ENCODE results near the gene NOS1.
"Not testable (repeated sequence)": the region's sequence is repeated elsewhere in the genome, so short reads cannot be mapped to it uniquely, and the experiment has no call there.

Gene NOS1

GRCh38 chr12:117361347-117361751 lies at the start of gene NOS1:
Gene NOS1, minus strand, starts transcription at chr12:117361626. Its CDS starts 30,557 bp downstream, at chr12:117331069.
- DNase-seq, result no peak

- no peak for DNase-seq
These were observed 47.9 kb upstream of the NOS1 start for GRCh38 chr12:117409286-117409685.

DNA sequence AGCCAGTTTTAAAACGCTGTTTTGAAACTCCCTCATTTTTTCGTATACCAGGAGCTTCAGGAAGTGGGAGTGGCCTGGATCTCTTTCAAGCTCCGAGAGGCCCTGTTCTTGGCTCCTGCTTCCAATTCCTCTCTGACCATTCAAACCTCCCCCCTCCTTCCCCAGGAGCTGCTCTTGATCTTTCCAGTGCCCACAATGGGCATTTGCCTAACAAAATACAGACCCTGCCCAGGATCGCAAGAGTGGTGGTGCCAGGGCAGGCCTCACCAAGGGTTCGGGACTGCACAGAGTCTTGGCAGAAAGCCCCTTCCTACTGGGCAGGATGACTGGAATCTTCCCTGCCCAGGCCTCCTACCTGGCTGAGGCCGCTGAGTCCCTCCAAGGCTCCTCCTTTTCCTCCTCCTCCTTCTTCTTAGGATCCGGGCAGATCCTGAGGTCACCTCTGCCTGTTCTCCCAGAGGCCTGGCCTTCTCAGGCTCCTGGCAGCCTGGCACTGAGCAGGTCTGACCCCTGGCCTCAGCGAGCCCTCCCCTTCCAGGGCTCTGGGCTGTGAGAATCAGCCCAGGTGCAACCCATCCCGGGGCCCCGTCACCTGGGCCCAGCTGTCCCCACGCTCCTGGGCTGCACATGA lies 46.9 kb upstream of the NOS1 start:
- peak; percentile 87 for DNase-seq

DNA sequence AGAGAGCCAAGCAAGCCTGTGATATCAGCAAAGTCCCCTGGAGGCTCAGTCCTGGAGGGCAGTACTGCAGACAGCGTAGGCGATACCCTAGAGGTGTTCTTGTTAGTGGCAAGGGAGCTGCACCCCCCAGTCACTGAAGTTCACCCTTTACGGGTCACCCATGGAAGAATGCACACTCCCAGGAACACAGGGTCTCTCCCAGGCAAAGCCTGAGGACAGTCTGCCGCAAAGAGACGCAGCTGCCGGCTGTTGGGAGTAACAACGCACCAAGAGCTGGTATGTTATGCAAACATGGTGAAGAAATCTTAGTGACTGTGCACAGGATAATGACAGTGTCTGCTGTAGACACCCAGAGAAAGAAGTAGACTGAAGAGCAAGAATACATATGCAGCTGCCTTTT lies 43.5 kb upstream of the NOS1 start:
- DNase-seq, result no peak

DNA sequence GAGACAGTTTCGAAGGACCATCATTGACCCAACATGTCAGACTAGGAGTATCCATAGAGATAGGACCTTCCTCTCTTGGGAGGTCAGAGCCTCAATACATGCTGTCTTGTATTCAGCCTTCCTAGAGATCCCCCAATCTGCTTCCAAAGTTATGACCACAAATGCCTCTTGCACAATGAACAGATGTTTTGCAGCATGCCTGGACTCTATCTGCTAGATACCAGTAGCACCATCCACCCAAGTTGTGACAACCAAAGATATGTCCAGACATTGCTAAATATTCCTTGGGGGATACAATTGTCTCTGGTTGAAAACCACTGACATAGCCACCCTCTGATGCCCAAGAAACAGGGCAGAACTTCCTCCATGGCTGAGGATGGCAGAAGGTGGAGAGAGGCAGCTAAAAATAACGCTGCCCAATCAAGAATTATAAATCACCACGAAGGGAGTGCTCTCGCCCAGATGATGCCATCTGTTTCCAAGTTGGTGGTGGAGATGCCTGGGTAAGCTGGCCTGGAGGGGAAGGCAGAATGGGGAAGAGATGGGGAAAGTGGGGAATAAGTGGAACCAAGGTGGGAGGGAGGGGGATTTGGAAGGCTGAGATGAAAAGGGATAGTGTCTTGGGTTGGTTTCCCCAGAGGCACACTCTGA lies 42.9 kb upstream of the NOS1 start:
- no peak for DNase-seq

- no peak for DNase-seq
These were observed 42.2 kb upstream of the NOS1 start for GRCh38 chr12:117403586-117404139.

GRCh38 chr12:117402363-117402762 lies 40.9 kb upstream of the NOS1 start:
- no peak for DNase-seq

DNA sequence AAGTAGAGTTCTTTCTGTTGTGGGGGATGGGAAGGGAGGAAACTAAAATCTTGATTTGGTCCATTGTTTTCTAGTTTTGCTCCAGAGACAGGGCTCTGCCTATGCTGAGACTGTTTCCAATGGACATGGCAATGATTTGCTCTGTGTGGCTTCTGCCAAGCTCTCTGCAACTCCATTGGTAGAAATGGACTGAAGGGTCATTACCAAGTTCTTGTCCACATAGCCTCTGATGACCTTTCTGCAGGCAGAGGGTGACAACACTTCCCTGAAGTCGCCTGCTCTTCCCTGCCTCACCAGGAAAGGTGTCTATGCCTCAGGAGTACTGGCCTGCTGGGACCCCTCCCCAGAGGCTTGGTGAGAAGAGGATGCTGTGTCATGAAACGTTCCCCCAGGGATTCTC lies 39.5 kb upstream of the NOS1 start:
- no peak for DNase-seq

GRCh38 chr12:117398482-117398881 lies 37.1 kb upstream of the NOS1 start:
- not testable (repeated sequence) for DNase-seq

DNA sequence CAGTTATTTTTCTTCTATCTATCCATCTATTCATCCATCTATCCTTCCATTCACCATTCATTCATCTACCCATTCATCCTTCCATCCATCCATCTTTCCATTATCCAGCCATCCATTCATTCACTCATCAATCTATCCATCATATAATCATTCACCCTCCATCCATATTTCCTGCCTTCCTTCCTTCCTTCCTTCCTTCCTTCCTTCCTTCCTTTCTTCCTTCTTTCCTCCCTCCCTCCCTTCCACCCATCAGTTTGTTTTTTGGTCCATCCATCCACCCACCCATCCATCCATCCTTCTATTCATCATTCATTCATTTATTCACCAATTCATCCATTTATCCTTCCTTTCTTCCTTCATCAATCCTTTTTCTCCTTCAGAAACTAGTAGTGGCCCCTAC lies 34.3 kb upstream of the NOS1 start:
- DNase-seq, result no peak

DNA sequence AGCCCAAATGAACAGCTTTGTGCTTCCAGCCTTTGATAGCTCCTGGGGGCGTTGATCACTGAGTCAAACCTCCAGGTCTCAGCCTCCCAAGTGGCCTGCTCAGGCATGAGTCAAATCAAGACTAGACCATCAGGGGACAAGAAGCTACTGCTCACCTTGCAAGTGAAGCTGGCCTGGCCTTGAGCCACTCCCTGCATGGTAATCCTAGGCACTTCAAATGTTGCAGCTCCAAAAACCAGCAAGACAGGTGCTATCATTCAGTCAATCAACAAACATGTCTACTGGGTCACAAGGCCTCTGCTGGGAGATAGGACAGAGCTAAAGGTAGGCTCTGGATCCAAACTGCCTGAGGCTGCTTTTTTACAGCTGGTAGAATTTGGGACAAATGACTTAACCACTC lies 33.1 kb upstream of the NOS1 start:
- DNase-seq, result no peak

DNA sequence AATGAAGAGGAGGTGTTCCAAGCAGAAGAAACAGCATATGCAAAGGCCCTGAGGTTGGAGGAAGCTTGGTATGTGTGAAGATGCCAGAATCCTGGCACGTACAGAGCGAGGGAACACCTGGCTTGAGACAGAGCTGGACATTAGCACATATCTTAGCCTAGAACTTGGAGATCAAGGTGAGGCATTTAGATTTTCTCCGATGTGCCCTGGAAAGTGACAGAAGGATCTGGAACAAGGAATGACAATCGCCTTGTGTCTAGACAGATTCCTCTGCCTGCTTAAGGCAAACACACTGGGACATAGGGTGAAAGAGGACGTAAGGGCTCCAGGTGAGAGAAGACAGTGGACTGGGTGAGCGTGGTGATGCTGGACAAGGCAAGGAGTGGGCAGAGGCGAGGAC lies 32.2 kb upstream of the NOS1 start:
- no peak for DNase-seq

- DNase-seq, result no peak
These were observed 29.4 kb upstream of the NOS1 start for GRCh38 chr12:117390866-117391265.

DNA sequence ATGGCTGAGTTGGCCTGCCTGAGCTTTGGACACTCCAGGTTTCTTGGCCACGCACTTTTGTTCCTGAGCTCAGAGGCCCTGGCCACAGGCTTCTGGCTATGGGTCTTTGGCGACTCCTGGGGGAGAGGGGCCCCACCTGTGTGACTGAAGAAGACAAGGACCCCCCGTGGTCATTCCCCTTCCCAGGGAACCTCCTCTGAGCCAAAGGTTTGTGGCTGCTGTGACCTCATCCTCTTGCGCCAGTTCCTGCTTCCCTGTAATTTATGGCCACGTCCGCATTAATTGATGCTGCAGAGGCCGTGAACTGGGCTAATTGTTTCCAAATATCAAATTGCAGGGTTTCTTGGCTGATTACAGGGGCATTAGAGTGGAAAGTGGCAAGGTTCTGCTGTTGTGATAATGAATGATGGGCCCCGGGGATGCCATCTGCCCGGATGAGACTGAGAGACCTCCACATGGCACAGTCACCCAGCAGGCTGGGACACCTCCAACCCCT lies 27.6 kb upstream of the NOS1 start:
- no peak for DNase-seq

DNA sequence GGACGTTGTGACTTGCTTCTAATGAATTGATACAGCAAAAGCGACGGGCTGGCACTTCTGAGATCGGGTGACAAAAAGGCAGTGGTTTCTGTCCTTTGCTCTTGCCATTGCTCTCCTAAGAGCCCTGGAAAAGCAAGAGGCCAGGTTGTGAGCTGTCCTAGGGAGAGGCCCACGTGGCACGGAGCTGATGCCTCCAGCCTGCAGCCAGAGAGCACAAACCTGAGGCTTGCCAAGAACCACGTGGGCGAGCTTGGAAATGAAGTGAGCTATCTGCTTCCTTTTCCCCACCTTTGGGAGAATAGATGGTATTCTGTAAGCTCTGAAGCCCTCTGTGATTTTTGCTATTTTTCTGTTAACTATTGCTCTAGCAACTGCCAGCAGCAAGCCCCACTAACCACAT lies 26.4 kb upstream of the NOS1 start:
- no peak for DNase-seq

DNA sequence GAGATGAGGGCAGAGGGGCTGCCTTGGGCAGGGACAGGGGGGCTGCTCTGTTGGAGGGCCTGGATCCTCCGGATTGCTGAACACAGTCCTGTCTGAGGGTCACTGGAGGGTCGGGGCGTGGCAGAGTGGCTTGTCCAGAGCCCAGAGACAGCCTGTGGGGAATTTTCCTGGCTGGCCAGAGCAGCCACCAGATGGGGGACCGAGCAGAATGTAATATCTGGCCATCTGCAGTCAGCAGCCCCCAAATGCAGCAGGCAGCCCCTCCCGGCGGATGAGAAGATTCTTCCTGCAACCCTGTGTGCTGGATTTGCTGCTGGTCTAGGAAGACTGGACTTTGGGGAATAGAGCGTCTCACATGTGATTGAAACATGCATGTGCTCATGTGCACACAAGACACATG lies 23.3 kb upstream of the NOS1 start:
- no peak for DNase-seq

GRCh38 chr12:117380083-117380482 lies 18.7 kb upstream of the NOS1 start:
- no peak for DNase-seq

- DNase-seq, result no peak
These were observed 16.3 kb upstream of the NOS1 start for GRCh38 chr12:117377758-117378157.

- no peak for DNase-seq
These were observed 9.2 kb upstream of the NOS1 start for GRCh38 chr12:117370588-117370987.

DNA sequence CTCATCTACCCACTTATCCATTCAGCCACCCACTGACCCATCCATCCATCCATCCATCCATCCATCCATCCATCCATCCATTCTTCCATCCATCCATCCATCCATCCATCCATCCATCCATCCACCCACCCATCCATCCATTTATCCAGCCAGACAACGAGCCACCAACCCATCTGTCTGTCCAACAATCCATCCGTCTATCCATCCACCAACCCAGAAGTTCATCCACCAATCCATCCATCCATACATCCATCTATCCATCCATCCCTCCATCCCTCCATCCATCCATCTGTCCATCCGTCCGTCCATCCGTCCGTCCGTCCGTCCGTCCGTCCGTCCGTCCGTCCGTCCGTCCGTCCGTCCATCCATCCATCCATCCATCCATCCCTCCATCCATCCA lies 8.6 kb upstream of the NOS1 start:
- not testable (repeated sequence) for DNase-seq

- peak; percentile 83 for DNase-seq
These were observed 5.7 kb upstream of the NOS1 start for GRCh38 chr12:117367006-117367638.

- DNase-seq, result no peak
These were observed 3.7 kb upstream of the NOS1 start for GRCh38 chr12:117365049-117365616.

- DNase-seq, result no peak
These were observed 2.6 kb upstream of the NOS1 start for GRCh38 chr12:117363953-117364486.
